Ectodermal cell (in vitro differentiated cells): ENCODE data around the gene C1QL2. TPM values are rescaled to one million over a fixed set of nuclear protein-coding genes. Genes with fewer than 3 reads are reported as not detected.

ENCODE experiments used
- H3K27ac ChIP-seq: 2 replicates; pipeline ENCODE4 v1.7.0; 2013; ENCODE audit warnings: mild to moderate bottlenecking, low read depth, low read length; ENCODE audit not compliant: insufficient read depth, poor library complexity, severe bottlenecking
- H3K27me3 ChIP-seq: 2 replicates; pipeline ENCODE4 v1.7.0; 2013; ENCODE audit warnings: mild to moderate bottlenecking, low read length; ENCODE audit not compliant: insufficient read depth, control insufficient read depth, poor library complexity, severe bottlenecking
- H3K36me3 ChIP-seq: one replicate; pipeline ENCODE4 v1.7.0; 2013; ENCODE audit warnings: low read length; ENCODE audit not compliant: control insufficient read depth, insufficient read depth
- H3K4me1 ChIP-seq: one replicate; pipeline ENCODE4 v1.7.0; 2013; ENCODE audit warnings: low read length; ENCODE audit not compliant: control insufficient read depth, insufficient read depth
- H3K4me3 ChIP-seq: 2 replicates; pipeline ENCODE4 v1.7.0; 2013; ENCODE audit warnings: low read depth, low read length, control low read depth; ENCODE audit not compliant: insufficient read depth
- H3K9me3 ChIP-seq: 2 replicates; pipeline ENCODE4 v1.7.0; 2013; ENCODE audit warnings: mild to moderate bottlenecking, low read length, moderate library complexity; ENCODE audit not compliant: control insufficient read depth
- WGBS, 2 experiments: methylation state at CpG; one replicate each; pipeline ENCODE4 v1.1.7; 2013; ENCODE audit warnings: missing lambda C conversion rate in 2 of 2; 5-methylcytosine and 5-hydroxymethylcytosine counted together
- polyA plus RNA-seq, 4 experiments: library from polyadenylated mRNA; stranded (reverse); fragments of 50-300 nt; gene quantifications; one replicate each; pipeline ENCODE4 v1.2.3, GENCODE V29; 2013

Gene C1QL2
- polyA plus RNA-seq (2013, experiment 1 of 4), result not detected
- not detected for polyA plus RNA-seq (2013, experiment 2 of 4)
- polyA plus RNA-seq (2013, experiment 3 of 4), result not detected
- not detected for polyA plus RNA-seq (2013, experiment 4 of 4)

GRCh38 chr2:119158563-119159347 lies at the start of gene C1QL2:
Gene C1QL2 (minus strand): TSS chr2:119158751. CDS start chr2:119158269, 482 bp downstream.
- Histone ChIP-seq H3K36me3 (no peaks in the 10 kb centered on the region), H3K4me1 (peaks cover 19% of the 10 kb centered on the region), H3K9me3 (no peaks in the 10 kb centered on the region), H3K27ac (no peak within 1 kb of the TSS), H3K4me3 (peak within 1 kb of the TSS; percentile 35), H3K27me3 (peaks cover 74% of the 10 kb centered on the region)
- WGBS, 2 experiments, result 5% methylated on average over 71 of the region's 71 CpGs

- Histone ChIP-seq H3K36me3 (no peaks in the 10 kb centered on the region), H3K4me3 (no peak overlapping the region), H3K4me1 (no peaks in the 10 kb centered on the region), H3K9me3 (no peaks in the 10 kb centered on the region), H3K27ac (no peak overlapping the region), H3K27me3 (no peaks in the 10 kb centered on the region)
- 66 to 69% methylated on average over 2 of the region's 2 CpGs for WGBS, 2 experiments
Observed at GRCh38 chr2:119207447-119207846, 48.9 kb upstream of the C1QL2 start.

GRCh38 chr2:119206201-119206600 lies 47.6 kb upstream of the C1QL2 start:
- 94 to 96% methylated on average over 2 of the region's 2 CpGs for WGBS, 2 experiments
- H3K27ac ChIP-seq, result no peak overlapping the region
- no peaks in the 10 kb centered on the region for H3K27me3 ChIP-seq
- H3K9me3 ChIP-seq, result no peaks in the 10 kb centered on the region
- H3K36me3 ChIP-seq, result no peaks in the 10 kb centered on the region
- H3K4me3 ChIP-seq, result no peak overlapping the region
- H3K4me1 ChIP-seq, result no peaks in the 10 kb centered on the region

- no peak overlapping the region for H3K4me3 ChIP-seq
- no peaks in the 10 kb centered on the region for H3K27me3 ChIP-seq
- 84 to 86% methylated on average over 13 of the region's 13 CpGs for whole genome bisulfite sequencing, 2 experiments
- no peak overlapping the region for H3K27ac ChIP-seq
- H3K4me1 ChIP-seq, result no peaks in the 10 kb centered on the region
- no peaks in the 10 kb centered on the region for H3K36me3 ChIP-seq
- H3K9me3 ChIP-seq, result no peaks in the 10 kb centered on the region
Observed at GRCh38 chr2:119205001-119205706, 46.6 kb upstream of the C1QL2 start.

- Histone ChIP-seq H3K36me3 (no peaks in the 10 kb centered on the region), H3K4me1 (no peaks in the 10 kb centered on the region), H3K27ac (no peak overlapping the region), H3K27me3 (no peaks in the 10 kb centered on the region), H3K9me3 (no peaks in the 10 kb centered on the region), H3K4me3 (no peak overlapping the region)
- WGBS, 2 experiments, result 84 to 86% methylated on average over 6 of the region's 6 CpGs
Observed at GRCh38 chr2:119204525-119204924, 46.0 kb upstream of the C1QL2 start.

- H3K36me3 ChIP-seq, result no peaks in the 10 kb centered on the region
- no peaks in the 10 kb centered on the region for H3K27me3 ChIP-seq
- H3K4me3 ChIP-seq, result no peak overlapping the region
- WGBS, 2 experiments, result 91 to 96% methylated on average over 1 of the region's 1 CpG
- no peaks in the 10 kb centered on the region for H3K9me3 ChIP-seq
- H3K27ac ChIP-seq, result no peak overlapping the region
- no peaks in the 10 kb centered on the region for H3K4me1 ChIP-seq
Observed at GRCh38 chr2:119202610-119203310, 44.2 kb upstream of the C1QL2 start.

GRCh38 chr2:119201815-119202214 lies 43.3 kb upstream of the C1QL2 start:
- Histone ChIP-seq H3K9me3 (no peaks in the 10 kb centered on the region), H3K36me3 (no peaks in the 10 kb centered on the region), H3K4me1 (no peaks in the 10 kb centered on the region), H3K27me3 (no peaks in the 10 kb centered on the region), H3K4me3 (no peak overlapping the region), H3K27ac (no peak overlapping the region)
- WGBS, 2 experiments, result 92 to 95% methylated on average over 5 of the region's 5 CpGs

GRCh38 chr2:119198240-119198840 lies 39.8 kb upstream of the C1QL2 start:
- Histone ChIP-seq H3K27me3 (no peaks in the 10 kb centered on the region), H3K27ac (no peak overlapping the region), H3K9me3 (no peaks in the 10 kb centered on the region), H3K36me3 (no peaks in the 10 kb centered on the region), H3K4me3 (no peak overlapping the region), H3K4me1 (no peaks in the 10 kb centered on the region)
- WGBS, 2 experiments, result 89 to 92% methylated on average over 7 of the region's 7 CpGs

- no peaks in the 10 kb centered on the region for H3K36me3 ChIP-seq
- H3K4me1 ChIP-seq, result no peaks in the 10 kb centered on the region
- no peaks in the 10 kb centered on the region for H3K9me3 ChIP-seq
- no peak overlapping the region for H3K27ac ChIP-seq
- WGBS, 2 experiments, result 85 to 86% methylated on average over 10 of the region's 10 CpGs
- H3K4me3 ChIP-seq, result no peak overlapping the region
- no peaks in the 10 kb centered on the region for H3K27me3 ChIP-seq
Observed at GRCh38 chr2:119197529-119198239, 39.1 kb upstream of the C1QL2 start.
